MV-4-11 (cell line): Measurements from ENCODE around the gene SIGLEC11.
"Not testable (repeated sequence)": the region's sequence is repeated elsewhere in the genome, so short reads cannot be mapped to it uniquely, and the experiment has no call there.

ENCODE experiments used
- DNase-seq: peaks from one replicate; lab custom pipeline; 2025; lab: John Stamatoyannopoulos, UW

SIGLEC11 gene

GRCh38 chr19:49981603-49982593 is 20.9 kb upstream of the SIGLEC11 start:
- no peak for DNase-seq

DNA sequence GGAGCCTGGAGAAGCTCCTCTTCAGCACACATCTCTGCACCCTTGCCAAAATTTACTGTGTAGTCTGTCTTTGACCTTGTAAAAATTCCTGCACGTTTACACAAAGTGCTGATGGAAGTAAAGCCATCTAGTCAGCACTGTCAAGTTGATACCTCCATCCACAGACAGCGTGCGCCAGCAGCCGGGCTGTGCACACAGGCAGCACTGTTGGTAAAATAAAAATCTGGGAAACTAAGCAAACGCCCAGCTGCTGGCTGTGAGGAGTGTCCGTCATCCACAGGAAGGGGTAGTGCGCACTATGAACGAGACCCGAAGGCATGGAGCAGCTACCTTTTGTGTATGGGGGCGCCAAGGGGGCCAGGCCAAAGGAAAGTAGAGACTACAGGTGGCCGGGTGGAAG is 17.4 kb upstream of the SIGLEC11 start:
- DNase-seq, result no peak

- DNase-seq, result no peak
Observed at GRCh38 chr19:49977881-49978280, 16.9 kb upstream of the SIGLEC11 start.

DNA sequence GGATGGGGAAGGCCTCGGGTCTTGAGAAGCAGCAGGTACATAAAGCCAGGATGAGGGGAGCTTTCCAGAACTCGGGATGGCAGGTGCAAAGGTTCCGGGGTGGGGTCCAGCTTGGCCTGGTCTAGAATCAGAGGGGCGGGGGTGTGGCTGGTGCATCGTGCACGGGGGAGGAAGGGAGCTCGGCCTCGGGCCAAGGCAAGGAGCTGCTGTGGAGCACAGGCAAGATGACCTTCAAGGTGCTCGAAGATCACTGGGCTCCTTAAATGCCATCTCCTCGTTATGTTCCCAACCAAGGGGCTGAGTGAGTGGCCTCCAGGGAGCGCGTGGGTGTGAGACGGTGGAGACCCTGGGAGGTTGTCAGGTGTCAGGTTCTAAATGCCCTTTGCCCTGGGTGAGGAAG is 16.1 kb upstream of the SIGLEC11 start:
- no peak for DNase-seq

GRCh38 chr19:49976496-49976895 is 15.5 kb upstream of the SIGLEC11 start:
- no peak for DNase-seq

DNA sequence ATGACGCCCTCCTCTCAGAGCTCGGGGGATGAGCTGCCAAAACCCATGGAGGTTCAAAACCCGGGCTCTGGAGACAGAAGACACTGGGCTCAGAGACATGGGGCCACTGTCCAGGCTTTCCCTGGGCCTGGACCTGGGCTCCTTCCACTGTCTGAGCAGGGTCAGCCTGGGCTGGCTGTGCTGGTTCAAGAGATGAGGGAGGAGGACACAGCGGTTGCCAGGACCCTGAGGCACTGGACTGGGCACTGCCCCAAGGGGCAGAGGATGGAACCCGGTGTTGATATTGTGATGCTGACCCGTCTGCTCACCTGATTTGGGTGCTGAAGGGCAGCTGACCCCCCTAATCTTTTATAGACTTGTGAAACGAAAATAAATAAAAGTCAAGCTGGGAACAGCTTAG is 14.1 kb upstream of the SIGLEC11 start:
- no peak for DNase-seq

DNA sequence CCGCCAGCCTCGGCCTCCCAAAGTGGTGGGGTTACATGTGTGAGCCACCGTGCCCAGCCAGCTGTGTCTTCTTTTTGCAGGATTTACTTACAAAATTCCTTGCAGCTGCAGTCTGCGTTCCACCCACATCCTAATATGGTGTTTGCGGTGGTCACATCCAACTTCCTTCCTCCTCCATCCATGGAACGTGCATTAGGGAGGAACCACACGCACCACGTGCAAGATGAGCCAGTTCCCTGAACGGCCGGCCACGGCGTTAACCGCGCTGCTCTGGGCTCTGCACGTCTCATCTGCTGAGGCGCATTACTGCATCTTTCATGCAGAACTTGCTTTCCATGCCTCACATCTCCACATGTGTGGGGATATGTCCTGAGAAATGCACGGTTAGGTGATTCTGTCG is 13.0 kb upstream of the SIGLEC11 start:
- peak; percentile 96 for DNase-seq

DNA sequence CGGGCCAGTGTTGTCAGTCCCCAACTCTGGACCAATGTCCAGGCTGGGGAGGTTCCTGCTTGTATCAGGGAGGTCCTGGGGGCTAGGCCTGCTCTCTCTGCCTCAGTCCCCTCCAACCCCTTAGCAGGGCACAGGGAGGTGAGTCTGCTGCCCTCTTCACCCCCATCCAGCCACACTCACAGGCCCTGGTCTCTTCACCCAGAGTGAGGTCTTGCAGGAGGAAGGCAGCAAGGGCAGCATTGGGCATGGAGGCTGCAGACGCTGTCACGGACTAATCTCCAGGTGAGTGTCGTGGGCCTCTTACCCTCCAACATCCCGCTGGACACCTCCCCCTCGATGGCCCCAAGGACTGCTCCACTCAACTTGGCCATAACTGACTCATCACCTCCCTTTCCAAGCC is 11.9 kb upstream of the SIGLEC11 start:
- DNase-seq, result no peak

DNA sequence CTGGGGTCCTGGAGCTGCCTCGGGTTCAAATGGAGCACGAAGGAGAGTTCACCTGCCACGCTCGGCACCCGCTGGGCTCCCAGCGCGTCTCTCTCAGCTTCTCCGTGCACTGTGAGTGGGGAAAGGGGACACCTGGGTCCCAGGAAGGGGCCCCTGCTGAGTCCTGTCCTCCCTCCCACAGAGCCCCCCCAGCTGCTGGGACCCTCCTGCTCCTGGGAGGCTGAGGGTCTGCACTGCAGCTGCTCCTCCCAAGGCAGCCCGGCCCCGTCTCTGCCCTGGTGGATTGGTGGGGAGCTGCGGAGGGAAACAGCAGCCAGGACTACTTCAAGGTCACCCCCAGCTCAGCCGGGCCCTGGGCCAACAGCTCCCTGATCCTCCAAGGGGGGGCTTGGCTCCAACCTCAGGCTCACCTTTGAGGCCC is 11.0 kb upstream of the SIGLEC11 start:
- DNase-seq, result no peak

DNA sequence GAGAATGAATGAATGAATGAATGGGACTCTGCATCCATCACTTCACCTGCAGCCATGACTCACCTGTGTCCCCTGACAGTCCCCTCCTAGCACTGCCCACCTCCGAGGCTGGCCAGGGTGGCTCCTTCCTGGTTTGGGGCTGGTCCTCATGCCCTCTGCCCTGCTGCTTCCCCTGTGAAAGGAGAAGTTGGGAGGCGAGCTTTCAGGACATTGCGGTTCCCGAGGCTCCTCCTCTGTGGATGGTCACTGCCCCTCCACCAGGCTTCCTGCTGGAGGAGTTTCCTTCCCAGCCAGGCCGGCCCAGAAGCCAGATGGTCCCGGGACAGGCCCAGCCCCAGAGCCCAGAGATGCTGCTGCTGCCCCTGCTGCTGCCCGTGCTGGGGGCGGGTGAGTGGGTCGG is 8.4 kb upstream of the SIGLEC11 start:
- DNase-seq, result peak; percentile 87

DNA sequence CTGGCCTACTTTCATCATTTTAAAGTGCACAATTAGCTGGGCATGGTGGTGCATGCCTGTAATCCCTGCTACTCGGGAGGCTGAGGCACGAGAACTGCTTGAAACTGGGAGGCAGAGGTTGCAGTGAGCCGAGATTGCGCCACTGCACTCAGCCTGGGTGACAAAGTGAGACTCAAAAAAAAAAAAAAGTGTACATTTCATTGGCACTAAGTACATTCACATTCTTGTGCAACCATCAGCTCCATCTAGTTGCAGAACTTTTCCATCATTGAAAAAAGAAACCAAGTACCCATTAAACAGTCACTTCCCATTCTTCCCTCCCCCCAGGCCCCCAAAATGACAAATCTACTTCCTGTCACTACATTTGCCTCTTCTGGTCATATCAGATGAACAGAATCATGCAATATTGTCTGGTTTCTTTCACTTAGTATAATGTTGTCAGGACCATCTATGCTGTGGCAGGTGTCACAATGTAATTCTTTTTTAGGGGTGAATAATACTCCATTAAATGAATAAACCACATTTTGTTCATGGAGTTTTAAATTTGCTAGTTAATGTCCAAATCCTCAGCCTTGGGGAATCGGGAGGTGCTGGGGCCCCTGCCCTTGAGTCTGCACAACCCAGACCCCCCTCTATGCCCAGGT is 7.4 kb upstream of the SIGLEC11 start:
- peak; percentile 98 for DNase-seq

DNA sequence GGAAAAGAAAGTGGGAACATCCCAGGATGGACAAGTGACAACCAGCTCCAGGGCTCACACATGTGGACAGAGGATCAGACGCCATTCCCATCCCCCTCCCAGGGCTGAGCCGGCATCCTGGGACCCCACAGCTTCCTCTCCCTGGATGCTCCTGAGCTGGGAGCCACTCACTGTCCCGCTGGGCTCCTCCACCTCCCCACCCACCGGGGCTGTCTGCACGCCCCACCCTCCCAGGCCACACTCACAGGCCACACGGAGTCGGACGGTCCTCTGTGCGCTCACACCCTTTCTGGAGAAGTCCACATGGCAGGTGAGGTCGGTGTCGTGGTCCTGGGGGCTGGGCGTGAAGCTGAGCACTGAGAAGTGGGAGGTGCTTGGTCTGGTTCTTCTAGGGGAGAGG is 1.1 kb downstream of the SIGLEC11 start:
- DNase-seq, result not testable (repeated sequence)

DNA sequence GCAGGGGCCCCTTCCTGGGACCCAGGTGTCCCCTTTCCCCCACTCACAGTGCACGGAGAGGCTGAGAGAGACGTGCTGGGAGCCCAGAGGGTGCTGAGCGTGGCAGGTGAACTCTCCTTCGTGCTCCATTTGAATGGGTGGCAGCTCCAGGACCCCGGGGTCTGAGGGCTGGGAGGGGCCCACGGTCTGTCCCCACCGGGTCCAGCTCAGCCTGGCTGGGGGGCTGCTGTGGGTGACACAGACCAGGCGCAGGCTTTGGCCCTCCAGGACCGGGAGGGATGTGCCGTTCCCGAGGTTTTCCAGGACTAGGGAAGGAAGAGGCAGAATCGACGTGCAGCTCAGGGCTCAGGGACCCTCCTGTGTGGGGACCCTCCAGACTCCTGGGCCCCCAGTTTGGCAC is 2.4 kb downstream of the SIGLEC11 start:
- not testable (repeated sequence) for DNase-seq

GRCh38 chr19:49958144-49958543 is 2.8 kb downstream of the SIGLEC11 start:
- DNase-seq, result not testable (repeated sequence)

- DNase-seq, result no peak
Observed at GRCh38 chr19:49957262-49957915, 3.6 kb downstream of the SIGLEC11 start.

DNA sequence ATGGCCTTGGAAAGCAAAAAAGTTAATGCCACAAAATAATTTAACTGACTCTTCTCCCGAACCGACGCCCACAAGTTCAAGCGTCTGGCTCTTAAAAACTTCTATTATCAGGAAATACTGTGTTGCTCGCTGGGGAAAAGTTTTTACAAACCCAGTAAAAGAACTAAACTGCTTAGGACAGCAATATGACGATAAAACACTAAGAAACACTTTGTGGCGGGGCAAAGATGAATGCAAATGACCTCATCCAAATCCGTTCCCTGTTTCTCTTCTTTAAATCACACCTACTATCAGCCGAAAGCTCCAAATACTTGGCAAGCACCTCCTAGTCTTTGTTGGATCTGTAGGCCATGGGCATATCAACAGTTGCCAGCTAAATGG is 4.9 kb downstream of the SIGLEC11 start:
- DNase-seq, result no peak

DNA sequence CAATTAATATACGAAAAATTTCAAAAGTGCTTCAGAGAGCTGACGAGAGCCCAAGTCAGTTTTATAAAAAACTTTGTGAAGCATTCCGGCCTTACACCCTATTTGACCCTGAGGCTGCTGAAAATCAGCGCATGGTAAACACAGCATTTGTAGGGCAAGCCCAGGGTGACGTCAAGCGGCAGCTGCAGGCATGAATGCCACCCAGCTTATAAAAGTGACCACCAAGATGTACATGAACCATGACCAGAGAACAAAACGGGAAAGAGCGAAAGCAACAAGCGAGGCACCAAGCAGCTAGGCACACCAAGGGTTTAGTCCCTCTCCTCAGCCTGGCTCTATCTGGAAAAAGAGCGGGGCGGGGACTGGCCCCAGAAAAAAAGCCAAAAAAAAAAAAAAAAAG is 6.0 kb downstream of the SIGLEC11 start:
- no peak for DNase-seq

- peak; percentile 93 for DNase-seq
Observed at GRCh38 chr19:49954092-49954829, 6.7 kb downstream of the SIGLEC11 start.

GRCh38 chr19:49953416-49953815 is 7.6 kb downstream of the SIGLEC11 start:
- DNase-seq, result peak; percentile 96

DNA sequence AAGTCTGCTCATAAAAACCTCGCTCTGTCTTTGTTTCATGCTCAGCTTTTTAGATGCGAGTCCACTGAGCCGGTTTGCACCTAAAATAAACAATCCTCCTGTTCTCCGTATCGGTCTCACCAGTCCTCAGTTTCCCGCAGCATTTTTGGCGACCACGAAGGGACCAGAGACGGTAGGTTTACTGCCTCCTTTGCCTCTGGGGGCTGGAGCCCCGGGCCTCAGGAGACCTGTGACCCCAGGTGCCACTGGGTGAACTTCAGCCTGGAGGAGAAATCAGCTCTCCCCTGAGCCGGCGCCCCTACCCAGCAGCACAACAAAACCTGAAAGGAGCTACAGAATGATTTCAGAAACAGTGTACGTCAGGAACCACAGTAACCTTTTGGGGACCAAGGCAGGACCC is 8.1 kb downstream of the SIGLEC11 start:
- DNase-seq, result no peak

- no peak for DNase-seq
Observed at GRCh38 chr19:49952479-49952836, 8.5 kb downstream of the SIGLEC11 start.

DNA sequence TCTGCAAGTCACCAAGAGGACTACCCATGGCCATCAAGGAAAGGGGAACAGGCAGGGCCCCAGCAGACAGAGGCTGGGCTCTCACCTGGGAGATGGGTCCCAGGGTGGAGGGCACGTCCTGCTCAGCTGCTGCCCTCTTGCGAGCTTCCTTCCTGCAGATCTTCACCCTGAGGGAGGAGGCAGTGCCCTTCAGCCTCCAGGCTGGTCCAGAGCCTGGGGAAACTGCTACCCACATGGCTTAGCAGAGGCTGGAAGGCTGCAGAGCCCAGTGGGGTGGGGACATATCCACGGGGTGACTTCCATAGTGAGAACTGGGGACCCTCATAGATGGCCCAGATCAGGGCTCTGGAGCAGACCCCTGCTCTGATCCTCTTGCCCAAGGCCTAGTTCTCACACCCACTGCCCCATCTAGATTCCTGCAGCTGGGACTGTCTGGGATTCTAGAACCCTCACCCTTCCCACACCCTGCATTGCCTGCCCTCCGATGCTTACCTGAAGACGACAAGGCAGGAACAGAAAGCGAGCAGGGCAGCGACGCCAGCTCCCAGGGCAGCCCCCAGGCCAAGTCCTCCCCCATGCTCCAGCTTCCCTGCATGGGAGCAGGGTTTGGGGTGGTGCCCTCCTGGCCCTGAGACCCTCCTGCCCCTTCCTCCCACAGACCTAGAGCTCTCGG is 9.0 kb downstream of the SIGLEC11 start:
- no peak for DNase-seq
